GM18502 (cell line): ENCODE results near the gene LMAN2.

Experiments
- ATAC-seq: cut with Tn5 transposase; IDR thresholded peaks from one replicate; pipeline ENCODE4 v1.9.1; 2021; ENCODE audit warnings: mild to moderate bottlenecking; ENCODE audit not compliant: unreplicated experiment, poor library complexity

The LMAN2 gene

GRCh38 chr5:177330991-177331842 is 20.3 kb downstream of the LMAN2 start:
- ATAC-seq: no peak

- no peak for ATAC-seq
Measured at GRCh38 chr5:177329883-177330282, 21.6 kb downstream of the LMAN2 start.

GRCh38 chr5:177328545-177329231 is 22.8 kb downstream of the LMAN2 start:
- ATAC-seq: no peak

GRCh38 chr5:177327539-177328522 is 23.6 kb downstream of the LMAN2 start:
- ATAC-seq: no peak

GRCh38 chr5:177325868-177326381 is 25.5 kb downstream of the LMAN2 start:
- ATAC-seq: no peak

- no peak for ATAC-seq
Measured at GRCh38 chr5:177320879-177321278, 30.6 kb downstream of the LMAN2 start.

GRCh38 chr5:177319913-177320588 is 31.4 kb downstream of the LMAN2 start:
- ATAC-seq: no peak

GRCh38 chr5:177317959-177318377 is 33.5 kb downstream of the LMAN2 start:
- ATAC-seq: no peak

GRCh38 chr5:177316005-177316404 is 35.5 kb downstream of the LMAN2 start:
- ATAC-seq: no peak

- ATAC-seq: no peak
Measured at GRCh38 chr5:177315411-177315810, 36.1 kb downstream of the LMAN2 start.

GRCh38 chr5:177314376-177315342 is 36.8 kb downstream of the LMAN2 start:
- ATAC-seq: no peak

- ATAC-seq: no peak
Measured at GRCh38 chr5:177313561-177314259, 37.8 kb downstream of the LMAN2 start.

GRCh38 chr5:177312649-177313181 is 38.8 kb downstream of the LMAN2 start:
- ATAC-seq: peak; percentile 28

- peak; percentile 79 for ATAC-seq
Measured at GRCh38 chr5:177311723-177312648, 39.5 kb downstream of the LMAN2 start, which contains the start of gene MXD3. TSS of gene MXD3 (minus strand) at chr5:177311898. CDS start at chr5:177311830, 68 bp downstream.

- ATAC-seq: no peak
Measured at GRCh38 chr5:177311392-177311722, 40.1 kb downstream of the LMAN2 start.

- no peak for ATAC-seq
Measured at GRCh38 chr5:177310757-177311391, 40.6 kb downstream of the LMAN2 start.
